Stimulated activated CD8-positive, alpha-beta memory T cell treated with anti-CD3 and anti-CD28 coated beads, Interleukin-15, amount 100 ng/mL, for 48 hours (primary cell): ENCODE results near the gene PRKAG1.
"Not testable (repeated sequence)": the region's sequence is repeated elsewhere in the genome, so short reads cannot be mapped to it uniquely, and the experiment has no call there.

Experiments used
- DNase-seq, 2 donors: peaks; one replicate each; pipeline ENCODE4 v3.0.0-alpha.2; 2020; ENCODE audit warnings: low read depth in 2 of 2

The PRKAG1 gene

DNA sequence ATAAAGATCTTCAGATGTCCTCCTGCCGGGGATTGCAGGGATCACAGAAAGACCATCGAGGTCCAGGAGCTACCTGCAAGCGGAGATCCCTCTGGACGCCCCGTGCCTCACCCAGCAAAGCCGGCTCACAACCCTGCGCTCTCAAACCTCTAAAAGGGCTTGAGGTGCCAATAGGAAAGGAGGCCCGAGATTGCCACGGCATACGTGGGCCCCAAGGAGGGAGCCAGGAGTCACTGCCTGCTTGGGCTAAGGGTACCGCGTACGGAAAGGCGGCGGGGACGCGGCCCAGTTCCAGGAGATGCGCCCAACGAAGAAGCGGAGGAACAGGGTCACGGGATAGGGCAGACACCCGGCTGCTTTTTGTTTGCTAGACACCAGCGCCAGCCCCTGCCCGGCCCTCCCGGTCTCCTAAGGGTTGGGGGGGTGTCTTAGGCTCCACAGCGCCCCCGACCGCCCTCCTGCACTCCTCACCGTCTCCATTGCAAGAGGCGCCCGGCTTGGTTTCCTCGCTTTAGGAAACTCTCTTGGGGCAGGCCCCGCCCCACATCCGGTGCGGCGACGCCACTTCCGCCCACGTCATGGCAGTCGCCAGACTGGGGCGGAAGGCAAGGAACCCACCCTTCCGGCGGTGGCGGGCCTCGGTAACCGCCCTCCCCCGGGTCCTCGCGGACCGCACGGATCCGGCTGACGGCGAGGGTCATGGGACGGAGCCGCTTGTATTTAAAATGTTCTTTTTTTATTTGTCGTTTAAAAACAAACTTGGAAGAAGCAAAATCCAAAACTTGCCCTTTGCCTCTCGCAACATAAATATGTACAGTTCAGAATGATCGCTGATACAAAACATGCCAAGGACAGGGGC is at the start of gene PRKAG1:
Gene PRKAG1 (minus strand): TSS at position 516 of the 859 bp plus-strand sequence. CDS start 36 bp downstream, at position 480.
- DNase-seq: peak; percentile 94 to 95

DNA sequence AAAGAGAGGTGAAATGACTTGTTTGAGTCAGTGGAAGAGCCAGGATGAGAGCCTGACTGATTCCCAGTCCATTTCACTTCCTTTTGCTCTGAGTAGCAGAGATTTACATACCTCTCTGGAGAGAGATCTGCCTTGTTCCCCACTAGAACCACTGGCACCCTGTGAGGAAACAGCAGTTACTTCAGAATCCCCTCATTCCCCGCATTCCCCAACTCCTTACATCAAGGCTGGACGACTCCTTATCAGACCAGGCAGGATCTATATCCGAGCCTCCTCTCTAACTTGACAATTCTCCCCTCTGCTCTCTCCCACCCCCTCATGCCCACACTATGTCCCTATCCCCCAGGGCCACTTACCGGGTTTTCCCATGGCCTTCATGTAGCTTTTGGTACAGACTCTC is 47.5 kb upstream of the PRKAG1 start:
- DNase-seq: no peak

DNA sequence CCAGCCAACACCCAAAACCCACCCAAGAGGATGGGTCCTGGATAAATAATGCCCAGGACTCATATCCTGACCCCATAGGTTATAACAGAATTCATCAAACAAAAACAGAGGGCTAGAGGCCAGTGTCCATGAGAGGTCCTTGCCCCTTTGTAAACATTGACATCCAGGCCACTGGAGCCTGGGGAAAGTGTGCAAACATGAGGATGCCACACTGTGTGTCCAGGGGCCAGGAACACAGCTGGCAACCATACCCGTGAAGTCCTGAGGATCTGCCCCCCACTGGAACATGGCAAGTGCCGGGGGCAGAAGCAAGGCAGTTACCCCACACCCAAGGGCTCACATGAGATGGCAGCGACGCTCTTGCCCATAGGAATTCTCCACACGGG is 46.2 kb upstream of the PRKAG1 start:
- DNase-seq: no peak

DNA sequence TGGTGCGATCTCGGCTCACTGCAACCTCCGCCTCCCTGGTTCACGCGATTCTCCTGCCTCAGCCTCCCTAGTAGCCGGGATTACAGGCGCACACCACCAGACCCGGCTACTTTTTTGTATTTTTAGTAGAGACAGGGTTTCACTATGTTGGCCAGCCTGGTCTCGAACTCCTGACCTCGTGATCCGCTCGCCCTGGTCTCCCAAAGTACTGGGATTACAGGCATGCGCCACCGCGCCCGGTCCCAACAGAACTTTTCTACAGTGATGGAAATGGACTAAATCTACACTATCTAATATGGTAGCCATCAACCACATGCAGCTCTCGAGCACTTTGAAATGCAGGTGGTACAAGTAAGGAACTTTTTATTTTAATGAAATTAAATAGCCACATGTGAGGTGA is 43.3 kb upstream of the PRKAG1 start:
- not testable (repeated sequence) for DNase-seq

GRCh38 chr12:49061157-49061650 is 42.6 kb upstream of the PRKAG1 start:
- no peak for DNase-seq

DNA sequence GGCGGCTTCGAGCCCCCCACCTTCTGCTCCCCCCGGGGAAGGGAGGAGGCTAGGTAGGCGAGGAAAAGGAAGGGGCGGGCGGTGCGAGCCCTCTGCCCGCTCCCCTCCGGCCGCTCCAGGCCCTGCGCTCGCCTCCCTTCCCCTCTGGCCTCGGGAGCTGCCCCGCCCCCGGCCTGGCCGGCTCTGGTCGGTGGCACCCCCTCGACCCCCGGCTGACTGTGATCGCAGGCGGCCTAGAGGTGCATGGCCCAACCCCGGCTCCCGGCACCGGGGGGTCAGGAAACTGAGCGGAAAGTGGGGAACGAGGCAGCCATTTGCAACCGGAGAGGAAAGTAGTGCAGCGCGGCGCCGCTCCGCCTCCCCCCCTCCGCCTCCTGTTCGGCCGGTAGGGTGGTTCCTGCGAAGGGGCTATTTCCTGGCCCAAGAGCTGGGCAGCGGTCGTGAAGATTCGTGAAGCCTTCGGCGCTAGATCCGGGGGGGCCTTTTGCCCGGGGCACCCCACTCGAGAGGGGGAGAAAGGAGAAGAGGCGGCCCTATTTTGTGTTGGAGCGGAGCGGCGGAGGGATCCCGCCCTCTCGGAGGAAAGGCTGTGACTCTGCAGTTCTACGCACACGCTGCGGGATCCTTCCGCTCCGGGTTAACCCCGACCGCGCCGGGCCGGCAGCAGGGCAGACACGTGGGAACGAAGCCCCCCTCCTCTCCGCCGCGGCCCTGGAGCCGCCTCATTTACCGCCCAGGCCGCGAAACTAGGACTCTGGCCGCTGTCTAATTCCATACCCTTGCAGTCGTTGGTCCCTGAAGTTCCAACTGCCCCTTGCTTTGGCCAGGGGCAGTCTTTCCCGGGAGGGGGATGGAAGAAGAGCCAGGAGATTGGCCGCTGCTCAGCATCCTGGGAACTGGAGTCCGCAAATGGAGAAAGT is 41.9 kb upstream of the PRKAG1 start, which contains the start of gene KMT2D:
Gene KMT2D (minus strand): TSS at position 558 of the 920 bp plus-strand sequence. CDS start 5,470 bp downstream, outside the sequence.
- peak; percentile 79 to 83 for DNase-seq

DNA sequence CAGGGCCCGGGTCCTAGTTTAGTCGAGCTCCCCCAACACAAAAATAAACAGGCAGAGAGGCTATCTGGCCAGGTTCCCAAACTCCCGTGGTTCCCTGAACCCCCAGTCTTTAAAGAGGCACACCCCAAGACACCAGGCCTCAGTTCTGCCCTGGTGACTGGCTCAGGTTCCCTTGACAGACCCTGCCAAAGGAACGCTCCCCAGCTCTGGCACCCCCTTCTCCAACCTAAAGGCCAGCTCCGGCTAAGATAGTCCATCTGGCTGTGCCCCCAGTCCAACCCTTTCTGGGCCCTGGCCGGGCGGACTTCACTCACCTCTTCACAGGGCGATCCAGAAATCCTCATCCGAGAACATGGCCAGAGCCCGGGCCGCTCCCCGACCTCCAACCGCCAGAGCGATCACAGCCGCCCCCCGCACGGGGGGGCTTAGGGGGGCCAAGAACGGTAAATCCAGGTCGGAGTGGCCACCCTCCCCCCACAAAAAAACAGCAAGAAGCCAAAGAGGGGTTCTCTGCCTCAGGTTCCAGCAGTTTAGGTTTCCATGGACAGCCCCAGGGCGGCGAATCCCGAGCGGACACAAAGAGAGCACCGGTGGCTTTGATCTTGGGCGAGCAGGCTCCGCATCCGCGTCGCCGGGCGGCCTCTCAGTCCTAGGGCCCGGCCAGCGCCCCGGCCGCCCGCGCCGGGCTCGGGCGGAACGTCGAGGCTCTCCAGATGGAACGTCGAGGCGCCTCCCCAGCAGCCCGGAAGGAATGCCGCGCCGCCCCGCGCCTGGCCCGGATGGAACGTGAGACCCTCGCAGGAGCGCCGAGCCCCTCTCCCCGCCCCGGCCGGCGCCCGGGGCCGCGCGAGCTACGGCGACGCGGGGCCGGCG is 41.0 kb upstream of the PRKAG1 start:
- DNase-seq: no peak

- DNase-seq: no peak
These were observed 40.4 kb upstream of the PRKAG1 start for GRCh38 chr12:49059045-49059298.

DNA sequence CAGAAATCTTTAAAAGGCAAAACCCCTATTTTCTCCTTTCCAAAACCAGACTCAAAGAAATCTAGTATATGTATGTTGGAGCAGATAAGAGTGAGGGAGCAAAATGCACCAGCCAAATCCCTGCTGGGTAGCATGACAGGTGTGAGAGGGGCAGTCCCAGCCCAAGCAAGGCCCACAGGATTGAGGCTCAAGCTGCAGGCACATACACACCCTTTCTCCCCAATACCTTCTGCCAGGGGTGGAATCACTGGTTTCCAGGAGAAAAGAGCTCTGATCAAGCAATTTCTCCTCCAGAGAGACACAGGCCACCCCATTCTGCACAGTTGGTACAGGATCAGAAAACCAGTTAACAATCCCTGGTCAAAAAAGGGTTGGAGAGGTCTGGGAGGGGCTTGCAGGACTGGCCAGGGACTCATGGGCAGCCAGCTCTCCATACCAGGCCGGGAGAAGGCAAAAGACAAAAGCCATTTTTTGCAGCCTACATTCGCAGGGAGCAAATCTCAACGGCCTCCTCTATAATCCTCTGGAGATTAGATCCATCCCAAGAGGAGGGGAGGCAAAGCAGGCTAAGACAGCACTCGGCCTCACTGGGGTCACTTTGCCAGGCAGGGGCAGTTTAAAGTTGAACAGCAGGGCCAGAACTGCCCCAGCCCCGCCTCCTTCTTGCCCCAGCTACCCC is 39.9 kb upstream of the PRKAG1 start:
- no peak for DNase-seq

DNA sequence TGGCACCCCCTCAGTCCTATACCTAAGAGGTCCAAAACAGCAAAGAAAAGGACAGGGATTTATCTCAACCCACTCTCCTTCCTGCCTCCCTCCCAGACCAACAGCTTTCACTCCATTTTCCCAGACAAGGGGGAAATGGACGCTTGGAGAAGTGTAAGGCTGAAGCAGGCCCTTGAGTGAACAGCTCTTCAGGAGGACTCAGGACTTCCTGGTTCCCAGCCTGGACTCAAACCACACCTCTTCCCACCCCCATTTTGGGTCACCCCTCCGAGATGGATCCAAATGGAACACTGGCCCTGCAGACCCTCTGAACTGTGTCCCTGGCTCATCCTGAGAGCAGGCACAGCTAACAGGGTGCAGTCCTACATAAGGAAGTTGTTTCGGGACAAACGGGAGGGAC is 39.3 kb upstream of the PRKAG1 start:
- DNase-seq: no peak

- DNase-seq: peak in 1 of 2 donors; percentile 19
These were observed 37.6 kb upstream of the PRKAG1 start for GRCh38 chr12:49055978-49056754.

DNA sequence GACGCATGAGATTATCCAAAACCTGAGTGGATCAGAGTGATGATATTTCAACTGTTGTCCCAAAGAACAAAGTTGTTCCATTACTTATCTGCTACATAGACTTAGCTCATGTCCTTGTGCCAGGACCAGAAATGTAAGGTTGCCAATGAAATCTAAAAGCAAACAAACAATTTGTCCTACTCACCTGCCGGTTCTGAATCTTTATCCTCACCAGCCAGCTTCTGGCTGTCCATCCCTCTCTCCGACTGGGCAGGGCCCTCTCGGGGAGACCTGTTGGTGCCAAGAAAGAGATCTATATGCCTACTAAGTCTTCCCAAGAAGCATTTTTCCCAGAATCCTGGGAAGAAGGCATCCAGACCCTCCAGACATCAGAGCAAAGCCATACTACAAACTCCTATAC is 36.5 kb upstream of the PRKAG1 start:
- no peak for DNase-seq

DNA sequence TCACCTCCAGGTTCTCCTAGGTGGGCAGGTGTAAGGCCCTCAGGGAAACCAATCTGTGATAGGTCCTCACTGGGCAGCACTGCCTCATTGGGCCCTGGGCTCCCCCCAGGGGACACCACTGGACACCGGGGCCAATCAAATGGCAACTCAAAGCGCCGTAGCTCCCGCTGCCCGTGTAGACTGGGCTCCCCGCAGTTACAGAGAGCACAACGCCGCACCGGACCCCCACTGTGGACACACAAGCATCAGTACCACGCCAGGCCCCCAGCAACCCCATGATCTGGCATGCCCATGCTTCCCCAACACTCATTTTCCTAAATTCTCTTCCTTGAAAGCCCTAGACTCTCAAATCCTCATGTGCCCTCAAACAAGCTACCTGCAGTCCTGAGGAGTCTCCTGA is 35.9 kb upstream of the PRKAG1 start:
- DNase-seq: no peak

DNA sequence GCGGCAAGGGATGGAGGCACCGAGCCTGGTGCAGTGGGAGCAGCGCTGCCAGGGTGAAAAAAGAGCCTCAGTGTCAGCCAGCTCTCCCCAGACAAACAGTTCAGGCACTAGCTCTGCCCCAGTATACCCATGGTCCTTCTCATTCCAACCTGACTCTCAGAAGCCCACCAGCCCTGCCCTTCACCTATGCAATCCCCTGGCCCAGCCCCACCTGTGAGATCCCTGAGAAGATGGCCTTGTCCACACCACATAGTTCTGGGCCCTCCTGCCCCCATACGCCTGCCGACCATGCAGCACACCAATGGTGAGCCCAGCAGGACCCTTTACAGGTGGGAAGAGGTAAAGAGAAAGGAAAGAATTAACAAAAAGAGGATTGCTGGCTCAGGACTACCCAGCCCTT is 35.5 kb upstream of the PRKAG1 start:
- no peak for DNase-seq

- no peak for DNase-seq
These were observed 34.1 kb upstream of the PRKAG1 start for GRCh38 chr12:49052451-49053208.

DNA sequence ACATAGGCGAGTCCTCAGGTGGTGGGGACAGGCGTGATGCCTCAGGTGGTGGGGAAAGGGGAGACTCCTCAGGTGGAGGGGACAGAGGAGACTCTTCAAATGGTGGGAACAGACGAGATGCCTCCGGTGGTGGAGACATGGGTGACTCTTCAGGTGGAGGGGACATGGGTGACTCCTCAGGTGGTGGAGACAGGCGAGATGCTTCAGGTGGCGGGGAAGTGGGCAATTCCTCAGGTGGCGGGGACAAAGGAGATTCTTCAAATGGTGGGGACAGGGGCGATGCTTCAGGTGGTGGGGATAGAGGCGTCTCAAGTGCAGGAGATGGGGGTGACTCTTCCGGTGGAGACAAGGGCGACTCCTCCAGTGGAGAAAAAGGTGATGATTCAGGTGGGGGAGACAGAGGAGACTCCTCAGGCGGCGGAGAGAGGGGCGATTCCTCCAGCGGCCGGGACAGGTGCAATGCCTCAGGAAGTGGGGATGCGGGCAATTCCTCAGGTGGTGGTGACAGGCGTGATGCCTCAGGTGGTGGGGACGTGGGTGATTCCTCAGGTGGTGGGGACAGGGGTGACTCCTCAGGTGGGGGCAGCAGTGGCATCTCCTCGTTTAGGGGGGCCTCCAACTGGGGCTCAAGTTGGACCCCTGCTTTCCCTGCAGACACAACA is 33.3 kb upstream of the PRKAG1 start:
- DNase-seq: no peak

DNA sequence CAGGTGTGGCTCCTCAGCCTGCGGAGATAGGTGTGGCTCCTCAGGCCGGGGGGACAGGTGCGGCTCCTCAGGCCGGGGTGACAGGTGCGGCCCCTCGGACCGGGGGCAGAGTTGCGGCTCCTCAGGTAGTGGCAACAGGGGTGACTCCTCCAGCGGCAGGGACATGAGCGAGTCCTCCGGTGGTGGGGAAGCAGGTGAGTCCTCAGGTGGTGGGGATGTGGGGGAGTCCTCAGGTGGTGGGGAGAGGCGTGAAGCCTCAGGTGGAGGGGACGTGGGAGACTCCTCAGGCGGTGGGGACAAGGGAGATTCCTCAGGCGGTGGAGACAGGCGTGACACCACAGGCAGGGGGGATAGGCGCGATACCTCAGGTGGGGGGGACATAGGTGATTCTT is 32.8 kb upstream of the PRKAG1 start:
- DNase-seq: no peak

- no peak for DNase-seq
These were observed 32.2 kb upstream of the PRKAG1 start for GRCh38 chr12:49050507-49051372.
